Fibroblast of pulmonary artery (primary cell): ENCODE data around the gene MEF2C.

Experiments
- DNase-seq: peaks from one replicate; pipeline ENCODE4 v3.0.0-alpha.2; 2010; ENCODE audit warnings: low read depth
- H3K4me3 ChIP-seq: replicated peaks from 2 replicates; pipeline ENCODE4 v1.5.1; 2011; ENCODE audit warnings: low read depth, mild to moderate bottlenecking, control low read depth, low read length, moderate library complexity
- TF ChIP-seq, protein P1 (sequence below): IDR thresholded peaks from 2 replicates; pipeline ENCODE4 v1.5.1; 2011; ENCODE audit warnings: mild to moderate bottlenecking, control low read depth, low read length, inconsistent platforms; ENCODE audit errors: missing control alignments

Gene MEF2C

DNA sequence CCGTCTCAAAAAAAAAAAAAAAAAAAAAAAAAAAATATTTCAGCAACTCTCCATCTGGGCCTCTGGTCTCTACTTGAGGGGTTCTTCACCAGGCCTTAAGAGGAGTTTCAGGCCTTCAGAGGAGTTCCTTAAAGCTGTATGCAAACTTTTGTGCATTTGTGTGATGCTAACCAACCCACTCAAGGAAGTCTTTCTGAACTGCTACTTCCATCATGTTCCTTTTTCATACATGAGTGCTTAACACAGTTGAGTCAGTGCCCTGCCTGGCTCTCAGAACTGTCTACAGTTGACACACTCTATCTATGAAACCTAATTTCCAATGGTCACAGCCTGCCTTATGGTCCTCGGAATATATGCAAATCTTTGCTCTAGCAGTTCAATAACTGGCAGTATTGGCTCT lies 146.5 kb downstream of the MEF2C start:
- no peak overlapping the region for H3K4me3 ChIP-seq
- TF ChIP-seq, protein P1, sequence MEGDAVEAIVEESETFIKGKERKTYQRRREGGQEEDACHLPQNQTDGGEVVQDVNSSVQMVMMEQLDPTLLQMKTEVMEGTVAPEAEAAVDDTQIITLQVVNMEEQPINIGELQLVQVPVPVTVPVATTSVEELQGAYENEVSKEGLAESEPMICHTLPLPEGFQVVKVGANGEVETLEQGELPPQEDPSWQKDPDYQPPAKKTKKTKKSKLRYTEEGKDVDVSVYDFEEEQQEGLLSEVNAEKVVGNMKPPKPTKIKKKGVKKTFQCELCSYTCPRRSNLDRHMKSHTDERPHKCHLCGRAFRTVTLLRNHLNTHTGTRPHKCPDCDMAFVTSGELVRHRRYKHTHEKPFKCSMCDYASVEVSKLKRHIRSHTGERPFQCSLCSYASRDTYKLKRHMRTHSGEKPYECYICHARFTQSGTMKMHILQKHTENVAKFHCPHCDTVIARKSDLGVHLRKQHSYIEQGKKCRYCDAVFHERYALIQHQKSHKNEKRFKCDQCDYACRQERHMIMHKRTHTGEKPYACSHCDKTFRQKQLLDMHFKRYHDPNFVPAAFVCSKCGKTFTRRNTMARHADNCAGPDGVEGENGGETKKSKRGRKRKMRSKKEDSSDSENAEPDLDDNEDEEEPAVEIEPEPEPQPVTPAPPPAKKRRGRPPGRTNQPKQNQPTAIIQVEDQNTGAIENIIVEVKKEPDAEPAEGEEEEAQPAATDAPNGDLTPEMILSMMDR, result no peak
- DNase-seq, result no peak

DNA sequence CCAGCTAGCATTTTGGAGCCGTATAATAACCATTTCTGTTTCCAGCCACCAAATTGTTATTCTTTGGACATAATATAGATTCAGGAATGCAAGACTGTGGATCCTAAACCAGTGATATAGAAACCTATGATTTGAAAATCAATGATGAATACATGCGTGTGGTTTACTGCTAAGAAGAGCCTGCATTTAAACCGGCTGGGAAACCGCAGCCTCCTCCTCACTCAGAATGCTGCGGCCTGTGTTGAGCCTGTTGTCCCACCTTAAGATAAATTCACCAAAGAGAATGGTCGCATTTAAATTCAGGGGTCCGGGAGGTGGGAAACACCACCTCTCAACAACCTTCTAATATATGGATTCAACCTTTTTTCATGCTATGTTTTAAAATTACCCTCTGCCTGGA lies 148.0 kb downstream of the MEF2C start:
- TF ChIP-seq, protein P1, result no peak
- no peak overlapping the region for H3K4me3 ChIP-seq
- no peak for DNase-seq

DNA sequence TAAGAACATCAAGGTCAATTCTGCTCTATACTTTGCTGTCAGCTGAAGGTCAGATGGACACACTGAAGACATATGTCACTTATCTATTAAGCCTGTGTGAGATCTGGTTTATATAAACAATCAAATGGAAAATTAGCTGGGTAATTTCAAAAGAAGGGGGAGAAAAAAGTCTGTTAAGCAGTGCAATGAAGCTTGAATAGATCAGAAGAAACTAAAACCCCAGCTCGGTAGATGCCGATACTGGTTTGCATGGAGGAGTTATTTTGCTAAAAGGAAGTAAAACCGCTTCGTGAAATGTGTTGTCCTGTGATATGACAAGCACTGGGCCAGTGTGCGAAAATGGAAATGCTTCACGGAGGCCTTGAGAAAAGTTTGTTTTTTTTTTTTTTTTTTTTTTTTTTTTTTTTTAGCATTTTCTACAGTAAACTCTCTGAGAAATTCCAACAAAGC lies 148.8 kb downstream of the MEF2C start:
- no peak for DNase-seq
- TF ChIP-seq, protein P1, result no peak
- H3K4me3 ChIP-seq, result no peak overlapping the region

DNA sequence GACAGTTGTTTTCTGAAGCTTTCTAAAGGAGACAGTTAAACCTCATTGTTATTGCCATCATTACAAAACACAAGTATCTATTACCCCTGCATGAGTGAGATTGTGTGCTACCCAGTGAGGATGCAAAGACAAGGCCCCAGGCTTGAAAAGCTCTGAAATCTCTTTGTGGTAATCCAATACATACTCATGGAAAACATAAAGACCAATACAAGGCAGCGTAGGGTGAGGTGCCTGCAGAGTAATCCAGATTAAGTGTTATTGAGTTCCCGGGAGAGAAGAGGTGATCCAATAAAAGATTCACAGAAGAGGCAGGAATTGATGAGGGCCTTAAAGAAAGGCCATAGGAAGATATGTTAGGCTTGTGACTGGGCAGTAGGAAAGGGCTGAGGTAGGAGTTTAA lies 150.1 kb downstream of the MEF2C start:
- DNase-seq, result no peak
- TF ChIP-seq, protein P1, result no peak
- H3K4me3 ChIP-seq, result no peak overlapping the region

DNA sequence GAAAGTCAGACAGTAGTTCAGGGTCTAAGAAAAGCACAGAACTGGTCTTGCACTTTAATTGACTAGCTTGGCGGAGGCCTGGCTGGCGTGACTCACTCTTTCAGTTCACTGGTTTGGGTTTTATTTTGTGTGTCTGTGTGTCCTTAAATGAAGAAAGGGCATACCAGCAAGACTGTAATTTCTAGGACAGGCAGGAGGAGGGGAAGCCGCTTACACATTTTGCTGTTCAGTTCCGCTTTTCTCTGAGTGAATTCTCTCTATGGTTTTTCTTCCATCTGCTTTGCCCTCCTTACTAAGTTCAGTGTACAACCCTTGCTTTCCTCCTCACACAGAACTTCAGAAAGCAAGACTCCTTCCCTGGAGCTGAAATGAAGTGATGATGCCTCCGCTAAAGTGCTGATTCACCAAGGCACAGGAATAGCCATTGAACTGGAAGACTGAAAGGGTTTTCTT lies 150.8 kb downstream of the MEF2C start:
- no peak overlapping the region for H3K4me3 ChIP-seq
- DNase-seq, result peak; percentile 27
- TF ChIP-seq, protein P1, result no peak

DNA sequence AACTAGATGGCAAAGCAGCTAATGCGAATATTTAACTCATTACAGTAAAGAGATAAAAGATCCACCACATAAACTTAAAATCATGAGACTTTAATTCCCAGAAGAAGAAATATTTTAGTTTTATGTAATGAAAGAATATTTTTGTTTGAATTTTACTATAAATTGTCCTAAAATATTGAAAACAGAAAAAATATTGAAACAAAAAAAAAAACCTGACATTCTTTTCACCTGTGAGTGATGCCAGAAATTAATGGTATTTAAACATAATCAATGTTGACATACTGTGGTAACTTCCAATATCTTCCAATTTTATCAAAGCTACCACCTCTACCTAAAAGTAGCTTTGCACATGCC lies 153.2 kb downstream of the MEF2C start:
- no peak for DNase-seq
- TF ChIP-seq, protein P1, result no peak
- no peak overlapping the region for H3K4me3 ChIP-seq

DNA sequence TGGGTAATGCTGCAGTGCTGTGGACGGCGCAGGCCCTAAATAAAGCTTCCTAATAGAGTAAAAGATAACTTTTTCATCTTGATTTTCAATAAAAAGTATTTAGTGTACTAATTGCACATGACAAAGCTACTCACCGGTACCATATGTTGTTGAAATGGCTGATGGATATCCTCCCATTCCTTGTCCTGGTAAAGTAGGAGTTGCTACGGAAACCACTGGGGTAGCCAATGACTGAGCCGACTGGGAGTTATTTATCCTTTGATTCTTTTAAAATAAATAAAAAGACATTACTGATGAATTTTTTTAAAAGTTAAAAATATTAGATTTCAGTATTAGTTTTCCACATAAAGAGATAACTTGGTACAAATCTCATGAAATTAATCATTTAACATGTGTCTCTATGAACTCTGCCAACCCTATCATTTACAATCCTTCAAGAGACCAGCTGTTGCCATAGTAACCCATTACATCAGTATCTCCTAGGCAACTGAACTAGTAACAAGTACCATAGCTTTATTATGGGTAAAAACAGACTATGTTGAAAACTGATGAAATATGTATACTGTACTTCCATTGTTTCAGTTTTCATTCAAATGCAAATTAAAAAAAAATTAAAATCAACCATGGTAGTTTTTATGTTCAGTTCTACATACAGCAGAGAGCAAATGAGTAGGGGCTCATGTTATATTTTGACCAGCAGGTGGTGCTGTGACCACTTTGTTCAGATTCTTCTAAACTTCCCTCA lies 153.7 kb downstream of the MEF2C start:
- TF ChIP-seq, protein P1, result peak; percentile 67
- no peak overlapping the region for H3K4me3 ChIP-seq
- DNase-seq, result peak; percentile 89
